Testis (tissue), 2 donors: ENCODE measurements around the gene TTC39B.

Experiments used
- POLR2A ChIP-seq: fragments of 450-650 bp; IDR thresholded peaks from one replicate; pipeline ENCODE4 v1.6.1; 2017; ENCODE audit warnings: antibody characterized with exemption, mild to moderate bottlenecking, moderate library complexity
- TF ChIP-seq, protein P1 (sequence below), 3 experiments: fragments of 450-650 bp in 2 of 3; fragments of 200-600 bp in 1 of 3; sonication (generic) in 1 of 3; IDR thresholded peaks; one replicate each; pipeline ENCODE4 v1.5.1; 2016 to 2019; ENCODE audit warnings: antibody characterized with exemption in 3 of 3, mild to moderate bottlenecking in 2 of 3, moderate library complexity in 1 of 3

DNA sequence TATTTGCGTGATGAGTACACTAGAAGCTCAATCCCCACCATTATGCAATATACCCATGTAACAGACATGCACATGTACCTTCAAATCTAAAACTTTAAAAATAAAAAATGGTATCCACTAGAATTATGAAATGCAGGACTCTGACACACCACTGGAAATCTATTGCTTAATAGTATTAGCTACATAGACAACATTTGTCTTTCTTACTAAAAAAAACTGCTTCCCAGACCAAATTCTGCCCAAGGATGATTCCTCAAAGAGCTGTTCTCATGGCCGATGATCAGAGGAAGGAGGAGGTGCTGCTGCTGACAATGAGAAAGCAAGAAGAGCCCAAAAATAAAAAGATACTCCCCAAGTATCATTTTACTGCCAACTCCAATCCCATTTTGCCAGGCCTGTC is 67.2 kb downstream of the TTC39B start:
- TF ChIP-seq, protein P1, sequence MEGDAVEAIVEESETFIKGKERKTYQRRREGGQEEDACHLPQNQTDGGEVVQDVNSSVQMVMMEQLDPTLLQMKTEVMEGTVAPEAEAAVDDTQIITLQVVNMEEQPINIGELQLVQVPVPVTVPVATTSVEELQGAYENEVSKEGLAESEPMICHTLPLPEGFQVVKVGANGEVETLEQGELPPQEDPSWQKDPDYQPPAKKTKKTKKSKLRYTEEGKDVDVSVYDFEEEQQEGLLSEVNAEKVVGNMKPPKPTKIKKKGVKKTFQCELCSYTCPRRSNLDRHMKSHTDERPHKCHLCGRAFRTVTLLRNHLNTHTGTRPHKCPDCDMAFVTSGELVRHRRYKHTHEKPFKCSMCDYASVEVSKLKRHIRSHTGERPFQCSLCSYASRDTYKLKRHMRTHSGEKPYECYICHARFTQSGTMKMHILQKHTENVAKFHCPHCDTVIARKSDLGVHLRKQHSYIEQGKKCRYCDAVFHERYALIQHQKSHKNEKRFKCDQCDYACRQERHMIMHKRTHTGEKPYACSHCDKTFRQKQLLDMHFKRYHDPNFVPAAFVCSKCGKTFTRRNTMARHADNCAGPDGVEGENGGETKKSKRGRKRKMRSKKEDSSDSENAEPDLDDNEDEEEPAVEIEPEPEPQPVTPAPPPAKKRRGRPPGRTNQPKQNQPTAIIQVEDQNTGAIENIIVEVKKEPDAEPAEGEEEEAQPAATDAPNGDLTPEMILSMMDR (IDR thresholded peaks at IDR 0.05) = no peak
- no peak for TF ChIP-seq POLR2A
